DMS114 treated with DMSO at 0.1 percent for 48 hours (cell line): ENCODE data around the gene ZNF345.
A peak's percentile ranks its signal among the peaks of the same experiment; 100 is the strongest.

Experiments
- DNase-seq: peaks from one replicate; lab custom pipeline; 2025; ENCODE audit not compliant: unreplicated experiment; lab: John Stamatoyannopoulos, UW

Gene ZNF345

GRCh38 chr19:36916991-36917390 lies 66.3 kb downstream of the ZNF345 start:
- peak; percentile 28 for DNase-seq

GRCh38 chr19:36918090-36918489 lies 67.4 kb downstream of the ZNF345 start:
- no peak for DNase-seq
